Fibroblast of the aortic adventitia (primary cell): Measurements from ENCODE around the gene IL2RA. TPM values are rescaled to one million over a fixed set of nuclear protein-coding genes. Genes with fewer than 3 reads are reported as not detected.
"Not testable (repeated sequence)": the region's sequence is repeated elsewhere in the genome, so short reads cannot be mapped to it uniquely, and the experiment has no call there.

Experiments used
- DNase-seq: peaks from one replicate; pipeline ENCODE4 v3.0.0-alpha.2; 2010; ENCODE audit warnings: low read depth
- H3K4me3 ChIP-seq: 2 replicates; pipeline ENCODE4 v1.5.1; 2011; ENCODE audit warnings: low read depth, mild to moderate bottlenecking, control low read depth, low read length, moderate library complexity
- CTCF ChIP-seq: IDR thresholded peaks from 2 replicates; pipeline ENCODE4 v1.5.1; 2011; ENCODE audit warnings: mild to moderate bottlenecking, low read length, control low read depth, inconsistent platforms; ENCODE audit not compliant: insufficient read depth
- total RNA-seq: library from RNA; depleted of rRNA; stranded (reverse); fragments of >200 nt; gene quantifications from 2 replicates; pipeline ENCODE4 v1.2.3, GENCODE V29; 2012; ENCODE audit warnings: low replicate concordance

Gene IL2RA
- total RNA-seq, 1 donor = not detected

DNA sequence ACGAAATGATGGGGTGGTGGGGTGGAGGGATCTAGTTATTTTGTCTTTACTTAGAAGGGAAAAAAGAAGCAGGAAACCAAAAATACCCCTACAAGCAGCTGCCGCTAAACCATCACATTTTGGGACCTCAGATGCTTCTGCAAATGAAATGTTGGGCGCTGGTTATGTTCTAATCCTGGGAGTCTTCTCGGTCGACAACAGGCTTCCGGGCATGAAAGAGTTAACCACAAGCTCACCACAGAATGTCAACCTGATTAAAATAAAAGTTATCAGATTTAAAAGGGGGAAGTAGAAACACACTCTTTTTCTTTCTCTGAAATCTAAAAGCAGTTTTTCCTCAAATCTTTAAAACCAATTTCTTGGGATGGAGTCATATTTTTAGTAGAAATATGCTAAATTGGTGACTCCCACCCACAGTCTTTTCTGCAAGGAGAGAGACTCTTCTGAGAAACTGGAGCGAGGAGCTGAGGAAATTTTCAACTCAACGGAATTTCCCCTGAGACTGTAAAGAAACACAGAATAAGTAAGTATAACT lies 16.8 kb downstream of the IL2RA start:
- no peak for TF ChIP-seq CTCF
- H3K4me3 ChIP-seq = no peak overlapping the region
- no peak for DNase-seq

DNA sequence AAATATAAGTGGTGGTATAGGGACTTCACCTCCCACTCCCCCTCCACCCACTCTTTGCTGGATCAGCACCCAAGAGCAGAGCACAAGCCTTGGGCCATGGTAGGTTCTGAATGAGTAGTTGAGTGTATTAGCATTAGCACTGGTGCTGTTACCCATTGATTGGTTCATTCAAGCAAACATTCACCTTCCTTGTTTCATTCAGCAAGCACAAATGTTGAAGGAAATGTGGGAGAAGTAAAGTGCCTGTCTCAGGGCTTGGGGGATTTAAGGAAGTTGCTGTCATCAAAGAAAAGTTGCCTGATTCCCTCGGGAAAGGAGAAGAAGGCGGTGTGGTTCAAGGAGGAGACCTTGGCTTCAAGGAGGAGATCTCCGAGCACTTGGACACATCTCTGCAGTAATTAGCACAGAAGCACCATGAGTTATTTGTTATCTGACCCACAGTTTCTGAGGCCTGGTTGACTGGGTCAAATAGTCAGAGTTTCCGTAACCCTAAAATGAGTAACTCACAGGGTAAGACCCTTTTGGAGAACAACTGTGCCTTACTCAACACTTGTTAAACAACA lies 17.3 kb downstream of the IL2RA start:
- H3K4me3 ChIP-seq = no peak overlapping the region
- no peak for TF ChIP-seq CTCF
- DNase-seq = no peak

DNA sequence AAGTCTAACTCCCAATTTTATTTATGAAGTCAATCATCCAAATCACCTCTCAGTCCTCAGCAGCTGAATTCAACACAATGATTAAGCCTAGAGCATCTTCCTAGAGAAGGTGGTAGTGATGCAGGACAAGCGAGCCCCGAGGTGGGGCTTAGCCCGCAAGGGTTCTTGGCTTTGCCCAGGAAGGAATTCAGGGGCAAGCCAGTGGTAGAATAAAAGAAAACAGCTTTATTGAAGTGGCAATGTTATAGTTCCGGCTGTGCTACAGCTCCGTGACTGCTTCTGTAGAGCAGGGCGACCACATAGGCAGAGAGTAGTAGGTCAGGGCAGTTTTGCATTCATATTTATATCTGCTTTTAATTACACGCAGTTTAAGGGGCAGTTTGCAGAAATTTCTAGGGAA lies 18.1 kb downstream of the IL2RA start:
- H3K4me3 ChIP-seq = no peak overlapping the region
- TF ChIP-seq CTCF = no peak
- DNase-seq = no peak

GRCh38 chr10:6043377-6043776 lies 18.8 kb downstream of the IL2RA start:
- H3K4me3 ChIP-seq, DNase-seq: not testable (repeated sequence)

- TF ChIP-seq CTCF = no peak
- DNase-seq = no peak
- no peak overlapping the region for H3K4me3 ChIP-seq
Measured at GRCh38 chr10:6040205-6040604, 22.0 kb downstream of the IL2RA start.

- TF ChIP-seq CTCF = no peak
- no peak for DNase-seq
- no peak overlapping the region for H3K4me3 ChIP-seq
Measured at GRCh38 chr10:6039711-6040110, 22.5 kb downstream of the IL2RA start.

- no peak overlapping the region for H3K4me3 ChIP-seq
- no peak for TF ChIP-seq CTCF
- DNase-seq = no peak
Measured at GRCh38 chr10:6038071-6038631, 24.0 kb downstream of the IL2RA start.
